K562 (cell line): Measurements from ENCODE around the gene PTPN14. TPM values are rescaled to one million over a fixed set of nuclear protein-coding genes. Genes with fewer than 3 reads are reported as not detected.

Experiments
- ARID1B ChIP-seq: fragments of 450-650 bp; IDR thresholded peaks from 2 replicates; pipeline ENCODE4 v1.6.1; 2016; ENCODE audit warnings: antibody characterized with exemption, mild to moderate bottlenecking, inconsistent platforms
- ARID4B ChIP-seq: sonication (generic); formaldehyde crosslinking; IDR thresholded peaks from 2 replicates; pipeline ENCODE4 v1.8.0; 2022; ENCODE audit warnings: mild to moderate bottlenecking, missing genetic modification reagents
- CREB5 ChIP-seq: fragments of 250-450 bp; sonication (Bioruptor Pico); IDR thresholded peaks from 2 replicates; pipeline ENCODE4 v1.5.0; 2020; ENCODE audit warnings: mild to moderate bottlenecking
- ETS2 ChIP-seq: IDR thresholded peaks from 2 replicates; pipeline ENCODE4 v1.6.1; 2016; ENCODE audit warnings: borderline replicate concordance, missing genetic modification characterization, mild to moderate bottlenecking, moderate library complexity, missing compliant biosample characterization; ENCODE audit not compliant: poor library complexity, severe bottlenecking
- FOXP4 ChIP-seq: sonication (generic); formaldehyde crosslinking; IDR thresholded peaks from 2 replicates; pipeline ENCODE4 v1.8.0; 2022; ENCODE audit warnings: mild to moderate bottlenecking, missing genetic modification reagents, borderline replicate concordance
- TCF3 ChIP-seq: sonication (generic); formaldehyde crosslinking; IDR thresholded peaks from 2 replicates; pipeline ENCODE4 v1.4.0; 2020; ENCODE audit warnings: mild to moderate bottlenecking, missing genetic modification reagents
- ZNF41 ChIP-seq: fragments of 250-450 bp; sonication (Bioruptor Pico); conservative IDR thresholded peaks from 2 replicates; pipeline ENCODE4 v1.4.0; 2020; ENCODE audit warnings: mild to moderate bottlenecking
- ZNF77 ChIP-seq: fragments of 250-450 bp; sonication (Bioruptor Pico); IDR thresholded peaks from 2 replicates; pipeline ENCODE4 v1.5.0; 2020
- polyA plus RNA-seq, 8 experiments: library from polyadenylated mRNA; depleted of rRNA in 4 of 8; stranded (reverse) in 5 of 8; unstranded in 3 of 8; fragments of >200 nt; fragmentation: Nextera tagmentation in 2 of 8; fragmentation: Illumina TruSeq in 1 of 8; extraction: Ambion mirVana in 2 of 8; extraction: Trizol in 1 of 8; gene quantifications; 2 replicates each; pipeline versions ENCODE4 v1.2.1 to v1.2.3, GENCODE V29; 2011 to 2014; ENCODE audit warnings: inconsistent platforms in 1 of 8, missing spikeins in 1 of 8
- total RNA-seq, 7 experiments: library from RNA; depleted of rRNA in 6 of 7; stranded (reverse); fragments of >200 nt in 6 of 7; fragmentation: Illumina TruSeq in 2 of 7; extraction: Trizol in 2 of 7; gene quantifications; 2 replicates each; pipeline versions ENCODE4 v1.2.1 to v1.2.3, GENCODE V29; 2011 to 2021; ENCODE audit warnings: low replicate concordance in 1 of 7

The PTPN14 gene
- total and polyA plus RNA-seq, 9 of the 15 experiments (the other 6 are each of a cell fraction or from before 2014, with no cell fraction given) = 0.01 to 0.29 (median 0.04) TPM; not detected in 6

GRCh38 chr1:214546084-214546483, 5.3 kb downstream of the PTPN14 start (continued):
- no peak for TF ChIP-seq ARID4B (CRISPR knock-in tag)
- TF ChIP-seq ZNF77 (CRISPR knock-in tag) = no peak
- TF ChIP-seq TCF3 (CRISPR knock-in tag) = no peak
- no peak for TF ChIP-seq ARID1B
- no peak for TF ChIP-seq FOXP4
- no peak for TF ChIP-seq CREB5 (CRISPR knock-in tag)
- no peak for TF ChIP-seq ZNF41 (CRISPR knock-in tag)
- no peak for TF ChIP-seq ETS2 (tag)
